Gastroesophageal sphincter (tissue), 4 donors: ENCODE data around the gene FBXO48. TPM values are rescaled to one million over a fixed set of nuclear protein-coding genes. Genes with fewer than 3 reads are reported as not detected.

ENCODE experiments used
- ATAC-seq: fragments of 150-250 bp; one replicate; pipeline ENCODE4 v1.9.1; 2016; ENCODE audit warnings: mild to moderate bottlenecking, moderate library complexity
- H3K27ac ChIP-seq, 4 donors: fragments of 200-600 bp; sonication (generic) in 3 of 4; 1 replicate in 3 of 4; 2 replicates in 1 of 4; pipeline ENCODE4 v1.5.1; 2016 to 2019
- H3K27me3 ChIP-seq: fragments of 200-600 bp; sonication (generic); one replicate; pipeline ENCODE4 v1.5.1; 2019
- H3K36me3 ChIP-seq, 2 donors: fragments of 200-600 bp; sonication (generic); one replicate each; pipeline ENCODE4 v1.5.1; 2019; ENCODE audit warnings: control low read depth in 1 of 2
- H3K4me1 ChIP-seq, 3 donors: fragments of 200-600 bp; sonication (generic); 1 replicate in 2 of 3; 2 replicates in 1 of 3; pipeline ENCODE4 v1.5.1; 2016 to 2019; ENCODE audit warnings: control low read depth in 2 of 3
- H3K4me3 ChIP-seq, 2 donors: fragments of 200-600 bp; sonication (generic); one replicate each; pipeline ENCODE4 v1.5.1; 2019; ENCODE audit warnings: mild to moderate bottlenecking in 1 of 2, moderate library complexity in 1 of 2
- H3K9me3 ChIP-seq, 3 donors: fragments of 200-600 bp; sonication (generic); one replicate each; pipeline ENCODE4 v1.5.1; 2017 to 2019; ENCODE audit warnings: control low read depth in 2 of 3
- EP300 ChIP-seq: sonication (generic); formaldehyde crosslinking; IDR thresholded peaks from one replicate; pipeline ENCODE4 v1.6.1; 2017; ENCODE audit warnings: antibody characterized with exemption, mild to moderate bottlenecking
- POLR2A ChIP-seq, 2 donors: fragments of 450-650 bp; IDR thresholded peaks; one replicate each; pipeline ENCODE4 v1.6.1; 2017; ENCODE audit warnings: antibody characterized with exemption in 2 of 2, mild to moderate bottlenecking in 2 of 2, moderate library complexity in 1 of 2
- POLR2AphosphoS5 ChIP-seq: sonication (generic); formaldehyde crosslinking; IDR thresholded peaks from one replicate; pipeline ENCODE4 v1.6.1; 2017; ENCODE audit warnings: antibody characterized with exemption
- WGBS, 2 donors: methylation state at CpG; one replicate each; pipeline ENCODE4 v1.1.5; 2018; ENCODE audit warnings: low coverage in 1 of 2; 5-methylcytosine and 5-hydroxymethylcytosine counted together
- total RNA-seq, 4 donors: library from RNA; depleted of rRNA; stranded (reverse); fragments of >200 nt; gene quantifications; one replicate each; pipeline ENCODE4 v1.1.0, GENCODE V29; 2016
- TF ChIP-seq, protein P1 (sequence below), 4 experiments: fragments of 200-600 bp in 2 of 4; fragments of 450-650 bp in 2 of 4; sonication (generic) in 1 of 4; IDR thresholded peaks; one replicate each; pipeline ENCODE4 v1.5.1; 2017 to 2019; ENCODE audit warnings: antibody characterized with exemption in 4 of 4, mild to moderate bottlenecking in 2 of 4, moderate library complexity in 2 of 4

FBXO48 gene
- total RNA-seq, 4 donors from 2014 or later: 0.35 to 1.2 (median 0.62) TPM

DNA sequence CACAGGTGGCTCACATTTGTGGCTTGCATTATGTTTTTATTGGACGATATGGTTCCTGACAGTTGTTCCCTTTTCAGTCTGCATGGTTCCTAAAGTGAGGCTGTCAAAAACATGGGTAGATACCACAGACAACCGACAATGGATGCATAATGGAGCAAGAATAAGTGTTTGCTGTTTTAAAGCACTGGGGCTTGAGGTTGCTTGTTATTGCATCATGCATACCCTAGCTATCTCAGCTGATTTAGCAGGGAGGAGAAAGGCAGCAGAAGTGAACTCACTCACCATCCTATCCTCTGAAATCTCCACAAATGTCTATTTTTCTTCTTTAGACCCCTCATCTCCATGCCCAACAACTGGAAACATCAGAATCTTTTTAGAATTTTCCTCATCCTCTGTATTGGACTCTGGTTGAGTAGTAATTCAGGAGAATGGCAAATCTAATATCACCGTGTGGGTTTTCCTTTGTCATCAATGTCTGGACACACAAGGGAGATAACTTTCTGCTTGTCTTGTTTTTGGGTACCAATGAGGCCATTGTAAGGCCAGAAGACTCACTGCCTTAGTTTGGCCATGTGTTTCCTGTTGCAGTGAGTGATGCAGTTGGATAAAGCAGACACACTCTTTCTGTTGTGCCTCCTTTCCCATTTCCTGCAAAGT lies 46.7 kb downstream of the FBXO48 start:
- Histone ChIP-seq H3K4me3 (no peak overlapping the region), H3K36me3 (no peaks in the 10 kb centered on the region), H3K4me1 (no peaks in the 10 kb centered on the region), H3K27me3 (no peaks in the 10 kb centered on the region), H3K9me3 (no peaks in the 10 kb centered on the region), H3K27ac (no peak overlapping the region)
- no peak for ATAC-seq
- TF ChIP-seq POLR2A (IDR thresholded peaks at IDR 0.05) (no peak), EP300 (no peak), POLR2AphosphoS5 (no peak)
- TF ChIP-seq, protein P1, sequence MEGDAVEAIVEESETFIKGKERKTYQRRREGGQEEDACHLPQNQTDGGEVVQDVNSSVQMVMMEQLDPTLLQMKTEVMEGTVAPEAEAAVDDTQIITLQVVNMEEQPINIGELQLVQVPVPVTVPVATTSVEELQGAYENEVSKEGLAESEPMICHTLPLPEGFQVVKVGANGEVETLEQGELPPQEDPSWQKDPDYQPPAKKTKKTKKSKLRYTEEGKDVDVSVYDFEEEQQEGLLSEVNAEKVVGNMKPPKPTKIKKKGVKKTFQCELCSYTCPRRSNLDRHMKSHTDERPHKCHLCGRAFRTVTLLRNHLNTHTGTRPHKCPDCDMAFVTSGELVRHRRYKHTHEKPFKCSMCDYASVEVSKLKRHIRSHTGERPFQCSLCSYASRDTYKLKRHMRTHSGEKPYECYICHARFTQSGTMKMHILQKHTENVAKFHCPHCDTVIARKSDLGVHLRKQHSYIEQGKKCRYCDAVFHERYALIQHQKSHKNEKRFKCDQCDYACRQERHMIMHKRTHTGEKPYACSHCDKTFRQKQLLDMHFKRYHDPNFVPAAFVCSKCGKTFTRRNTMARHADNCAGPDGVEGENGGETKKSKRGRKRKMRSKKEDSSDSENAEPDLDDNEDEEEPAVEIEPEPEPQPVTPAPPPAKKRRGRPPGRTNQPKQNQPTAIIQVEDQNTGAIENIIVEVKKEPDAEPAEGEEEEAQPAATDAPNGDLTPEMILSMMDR (IDR thresholded peaks at IDR 0.05): no peak
- WGBS, 2 donors: 74 to 79% methylated on average over 3 of the region's 3 CpGs

DNA sequence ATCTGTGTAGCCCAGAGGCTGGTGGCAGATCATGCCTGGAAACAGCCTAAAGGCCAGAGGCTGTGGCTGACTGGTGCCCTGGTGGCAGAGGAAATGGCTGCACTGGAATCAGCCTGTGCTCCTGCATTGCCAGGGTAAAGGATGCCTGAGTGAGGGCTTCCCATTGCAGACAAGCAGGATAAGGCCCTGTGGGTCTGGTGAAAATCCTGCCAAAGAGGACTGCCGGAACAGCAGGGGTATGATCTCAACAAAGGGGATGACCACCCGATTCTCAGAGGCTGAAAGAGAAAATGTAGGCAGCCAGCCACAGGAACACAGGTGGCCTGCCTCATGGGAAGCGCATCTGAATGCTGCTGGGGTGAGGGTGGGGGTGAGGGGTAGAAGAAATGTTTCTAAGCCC lies 48.2 kb downstream of the FBXO48 start:
- H3K4me1 ChIP-seq: no peaks in the 10 kb centered on the region
- no peaks in the 10 kb centered on the region for H3K9me3 ChIP-seq
- no peak overlapping the region for H3K4me3 ChIP-seq
- H3K36me3 ChIP-seq: no peaks in the 10 kb centered on the region
- TF ChIP-seq POLR2A (IDR thresholded peaks at IDR 0.05): no peak
- TF ChIP-seq EP300: no peak
- TF ChIP-seq, protein P1 (IDR thresholded peaks at IDR 0.05): no peak
- TF ChIP-seq POLR2AphosphoS5: no peak
- H3K27me3 ChIP-seq: no peaks in the 10 kb centered on the region
- 71 to 83% methylated on average over 1 of the region's 3 CpGs for WGBS, 2 donors
- H3K27ac ChIP-seq: no peak overlapping the region
- ATAC-seq: no peak

DNA sequence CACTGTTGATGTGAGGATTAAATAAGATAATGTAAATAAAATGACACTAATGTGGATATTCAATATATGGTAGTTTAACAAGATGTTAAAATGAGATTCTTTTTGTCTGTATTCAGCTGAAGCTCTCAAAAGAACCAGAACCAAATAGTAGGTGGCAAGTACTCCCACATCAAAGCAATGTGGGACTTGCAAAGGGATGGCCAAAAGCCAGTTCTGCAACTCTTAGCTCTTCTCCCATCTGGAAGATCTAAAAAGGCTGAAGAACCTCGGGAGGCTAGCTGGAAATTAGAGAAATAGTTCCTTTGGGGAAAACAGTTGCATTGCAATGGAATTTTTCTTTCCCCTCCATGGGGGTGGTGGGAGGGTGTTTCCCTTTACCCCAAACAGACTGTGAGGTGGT lies 48.7 kb downstream of the FBXO48 start:
- H3K27ac ChIP-seq: no peak overlapping the region
- WGBS, 2 donors: 68 to 70% methylated on average over 1 of the region's 1 CpG
- H3K4me1 ChIP-seq: no peaks in the 10 kb centered on the region
- no peak for ATAC-seq
- no peak overlapping the region for H3K4me3 ChIP-seq
- TF ChIP-seq POLR2AphosphoS5 (no peak), EP300 (no peak), POLR2A (IDR thresholded peaks at IDR 0.05) (no peak)
- TF ChIP-seq, protein P1 (IDR thresholded peaks at IDR 0.05): no peak
- H3K9me3 ChIP-seq: no peaks in the 10 kb centered on the region
- H3K27me3 ChIP-seq: no peaks in the 10 kb centered on the region
- H3K36me3 ChIP-seq: no peaks in the 10 kb centered on the region

DNA sequence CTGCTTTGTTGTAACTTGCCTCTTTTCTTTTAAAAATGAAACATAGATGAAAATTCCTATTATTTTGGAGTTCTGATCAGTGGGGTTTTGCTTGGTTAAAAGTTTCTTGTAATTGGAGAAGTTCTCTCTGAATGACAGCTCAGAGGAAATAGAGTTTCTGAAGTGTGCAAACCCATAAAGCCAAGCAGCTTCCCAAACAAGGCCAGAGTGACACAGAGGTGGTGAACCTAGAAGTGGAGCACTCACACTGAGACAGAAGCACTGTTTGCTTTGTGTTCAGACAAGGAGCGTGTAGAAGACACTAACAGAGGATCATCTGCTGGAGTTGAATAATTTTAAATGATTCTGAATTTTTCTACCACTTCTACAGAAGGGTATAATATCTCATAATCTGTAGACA lies 49.2 kb downstream of the FBXO48 start:
- no peaks in the 10 kb centered on the region for H3K9me3 ChIP-seq
- H3K4me1 ChIP-seq: no peaks in the 10 kb centered on the region
- no peaks in the 10 kb centered on the region for H3K27me3 ChIP-seq
- no peak for ATAC-seq
- no peak for TF ChIP-seq POLR2A (IDR thresholded peaks at IDR 0.05)
- TF ChIP-seq, protein P1 (IDR thresholded peaks at IDR 0.05): no peak
- TF ChIP-seq POLR2AphosphoS5: no peak
- no peak for TF ChIP-seq EP300
- no peak overlapping the region for H3K4me3 ChIP-seq
- WGBS, 2 donors: 27 to 47% methylated on average over 1 of the region's 1 CpG
- no peak overlapping the region for H3K27ac ChIP-seq
- H3K36me3 ChIP-seq: no peaks in the 10 kb centered on the region

DNA sequence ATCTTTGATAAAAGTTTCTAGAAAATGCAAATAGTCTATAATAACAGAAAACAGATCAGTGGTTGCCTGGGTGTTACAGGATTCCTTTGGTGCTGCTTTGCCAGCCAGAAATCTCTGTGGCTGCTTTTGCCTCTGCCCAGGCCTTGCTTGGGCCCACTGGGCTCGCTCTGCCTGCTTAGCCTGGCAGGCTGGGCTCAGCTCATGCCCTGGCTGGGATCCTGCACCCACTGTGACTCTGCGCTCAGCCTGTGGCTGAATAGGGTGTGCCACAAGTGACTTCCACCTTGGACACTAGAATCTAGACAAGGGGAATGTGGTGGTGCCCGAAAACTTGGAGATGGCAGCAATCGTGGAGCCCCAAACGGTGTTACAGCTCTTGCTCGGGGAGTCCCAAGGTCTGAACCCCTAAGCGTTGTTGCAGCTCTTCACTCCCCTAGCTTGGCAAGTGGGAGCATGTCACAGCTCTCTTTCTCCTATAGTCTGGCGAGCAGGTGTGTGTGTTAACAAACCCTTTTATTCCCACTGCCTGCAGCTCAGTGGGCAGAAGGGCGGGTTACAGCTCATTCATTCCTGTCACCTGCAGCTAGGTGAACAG lies 50.9 kb downstream of the FBXO48 start:
- Histone ChIP-seq H3K36me3 (no peaks in the 10 kb centered on the region), H3K9me3 (no peaks in the 10 kb centered on the region), H3K4me1 (no peaks in the 10 kb centered on the region), H3K27me3 (no peaks in the 10 kb centered on the region), H3K27ac (no peak overlapping the region), H3K4me3 (no peak overlapping the region)
- TF ChIP-seq POLR2AphosphoS5 (no peak), POLR2A (IDR thresholded peaks at IDR 0.05) (no peak), EP300 (no peak)
- TF ChIP-seq, protein P1 (IDR thresholded peaks at IDR 0.05): no peak
- WGBS, 2 donors: 100% methylated on average over 2 of the region's 9 CpGs; no CpG with 5 or more reads in 1 of the 2 donors
- ATAC-seq: no peak
